HG02938 (cell line): ENCODE data around the gene LTF.
"Not testable (repeated sequence)": the region's sequence is repeated elsewhere in the genome, so short reads cannot be mapped to it uniquely, and the experiment has no call there.

Experiments
- ATAC-seq: cut with Tn5 transposase; IDR thresholded peaks from one replicate; pipeline ENCODE4 v1.9.1; 2021; ENCODE audit warnings: mild to moderate bottlenecking, moderate library complexity; ENCODE audit not compliant: unreplicated experiment

The LTF gene

DNA sequence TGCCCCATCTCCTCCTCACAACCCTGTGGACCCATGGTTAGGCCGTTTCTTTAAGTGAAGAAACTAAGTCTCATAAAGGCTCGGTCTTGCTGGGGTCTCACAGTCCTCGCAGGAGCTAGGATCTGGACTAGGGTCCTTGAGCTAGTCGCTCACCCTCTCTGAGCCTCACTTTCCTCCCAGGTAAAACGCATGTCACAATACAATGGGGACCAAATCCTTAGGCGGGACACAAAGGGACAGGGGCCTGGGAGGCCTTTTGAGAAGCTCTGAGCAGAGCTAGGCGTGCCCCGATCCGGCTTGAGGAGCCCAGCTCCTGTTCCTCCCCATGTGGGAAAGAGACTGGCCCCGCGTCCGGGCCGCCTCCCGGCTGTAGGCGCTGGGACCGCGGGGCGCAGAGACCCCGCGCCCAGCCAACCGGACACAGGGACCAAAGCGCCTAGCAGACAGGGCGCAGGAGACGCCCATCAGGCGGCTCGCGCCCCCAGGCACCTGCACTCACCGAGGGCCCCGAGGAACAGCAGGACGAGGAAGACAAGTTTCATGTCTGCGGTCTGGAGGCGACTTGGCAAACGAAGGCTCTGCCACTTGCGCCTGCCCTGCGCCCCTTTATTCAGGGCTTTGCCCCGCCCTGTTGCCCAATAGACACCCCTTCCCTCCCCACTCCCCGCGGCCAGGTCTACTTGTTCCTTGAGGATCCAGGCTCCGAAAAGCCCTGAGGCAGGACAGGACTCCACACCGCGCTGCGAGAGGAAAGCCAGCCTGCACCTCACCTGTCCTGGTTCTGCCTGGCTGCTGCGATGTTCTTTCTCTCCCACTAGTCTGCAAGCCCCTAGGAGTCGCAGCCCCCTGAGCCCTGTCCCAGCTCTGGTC lies at the start of gene LTF:
Gene LTF (minus strand): TSS at position 580 of the 870 bp plus-strand sequence. CDS start 38 bp downstream, at position 542.
- ATAC-seq, result no peak

- no peak for ATAC-seq
Observed at GRCh38 chr3:46512191-46512749, 47.6 kb upstream of the LTF start.

DNA sequence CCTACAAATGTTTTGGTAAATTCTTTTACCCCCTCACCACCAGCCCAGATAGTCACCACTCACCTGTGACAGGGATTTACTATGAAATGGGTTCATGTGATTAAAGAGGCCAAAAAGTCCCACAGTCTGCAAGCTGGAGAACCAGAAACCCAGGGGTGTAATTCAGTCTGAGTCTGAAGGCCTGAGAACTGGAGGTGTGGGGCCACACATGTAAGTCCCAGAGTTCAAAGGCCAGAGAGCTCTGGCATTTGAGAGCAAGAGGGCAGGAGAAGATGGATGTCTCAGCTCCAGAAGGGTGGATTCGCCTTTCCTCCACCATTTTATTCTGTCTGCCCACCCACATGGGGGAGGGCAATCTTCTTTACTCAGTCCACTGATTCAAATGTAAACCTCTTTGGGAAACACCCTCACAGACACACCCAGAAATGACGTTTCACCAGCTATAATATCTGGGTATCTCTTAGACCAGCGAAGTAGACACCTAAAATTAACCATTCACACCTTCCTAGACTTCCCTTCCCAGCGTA lies 45.0 kb upstream of the LTF start:
- no peak for ATAC-seq

GRCh38 chr3:46508850-46509591 lies 44.3 kb upstream of the LTF start:
- ATAC-seq, result no peak

GRCh38 chr3:46506526-46506925 lies 41.8 kb upstream of the LTF start:
- no peak for ATAC-seq

DNA sequence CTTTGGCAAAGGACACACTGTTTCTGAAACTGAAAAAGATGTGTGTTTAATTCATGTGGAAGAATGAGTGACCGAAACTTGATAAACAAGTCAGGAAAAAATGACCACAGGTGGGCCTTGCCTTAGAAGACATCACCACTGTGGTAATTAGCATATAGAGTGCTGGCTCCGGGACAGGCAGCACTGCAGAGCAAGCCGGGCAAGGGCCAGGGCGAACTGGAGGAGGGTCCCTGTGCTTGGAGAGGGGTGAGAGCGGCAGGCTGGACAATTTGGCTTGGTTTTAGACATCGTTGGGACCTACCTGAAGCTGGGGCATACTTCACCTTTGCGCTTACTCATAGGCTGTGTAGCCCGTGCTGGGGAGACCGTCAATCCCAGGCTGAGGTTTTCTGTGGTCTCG lies 41.2 kb upstream of the LTF start:
- ATAC-seq, result no peak

- ATAC-seq, result no peak
Observed at GRCh38 chr3:46504789-46505188, 40.1 kb upstream of the LTF start.

DNA sequence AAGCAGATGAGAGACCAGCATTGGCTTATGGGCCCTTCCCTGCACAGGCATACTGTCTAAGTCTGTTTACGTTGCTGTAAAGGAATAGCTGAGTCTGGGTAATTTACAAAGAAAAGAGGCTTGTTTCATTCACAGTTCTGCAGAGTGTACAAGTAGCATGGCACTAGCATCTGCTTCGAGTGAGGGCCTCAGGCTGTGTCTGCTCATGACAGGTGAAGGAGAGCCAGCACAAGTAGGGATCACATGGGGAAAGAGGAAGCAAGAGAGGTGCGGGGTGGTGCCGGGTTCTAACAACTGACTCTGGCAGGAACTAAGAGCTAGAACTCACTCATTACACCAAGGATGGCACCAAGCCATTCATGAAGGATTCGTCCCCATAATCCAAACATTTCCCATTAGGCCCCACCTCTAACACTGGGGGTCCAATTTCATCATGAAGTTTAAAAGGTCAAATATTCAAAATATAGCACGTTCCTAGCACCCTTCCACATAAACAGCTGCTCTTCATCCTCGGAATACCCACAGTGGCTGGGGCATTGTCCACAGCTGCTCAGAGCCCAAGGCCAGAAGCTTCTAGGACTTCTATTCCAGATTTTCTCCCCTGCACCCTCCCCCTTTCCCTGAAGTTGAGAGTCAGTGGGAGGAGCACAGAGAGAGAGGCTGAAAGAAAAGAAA lies 38.6 kb upstream of the LTF start:
- no peak for ATAC-seq

DNA sequence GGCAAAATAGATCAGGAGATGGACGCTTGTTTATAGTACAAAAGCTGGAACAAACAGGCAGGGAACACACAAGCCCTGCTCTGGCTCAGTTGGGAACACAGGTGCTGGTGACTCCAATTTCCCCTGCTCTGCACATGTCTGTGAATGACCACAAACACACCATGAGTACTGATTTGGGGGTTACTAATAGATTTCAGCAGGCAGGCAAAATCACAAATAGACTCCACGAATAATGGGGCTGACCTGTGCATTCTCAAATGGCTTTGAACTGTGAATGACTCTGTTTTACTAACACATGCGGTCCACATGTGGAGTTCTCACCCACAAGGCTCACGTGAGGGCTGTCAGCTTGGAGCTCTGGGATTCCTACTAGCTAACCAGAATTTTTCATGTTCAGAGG lies 37.0 kb upstream of the LTF start:
- no peak for ATAC-seq

DNA sequence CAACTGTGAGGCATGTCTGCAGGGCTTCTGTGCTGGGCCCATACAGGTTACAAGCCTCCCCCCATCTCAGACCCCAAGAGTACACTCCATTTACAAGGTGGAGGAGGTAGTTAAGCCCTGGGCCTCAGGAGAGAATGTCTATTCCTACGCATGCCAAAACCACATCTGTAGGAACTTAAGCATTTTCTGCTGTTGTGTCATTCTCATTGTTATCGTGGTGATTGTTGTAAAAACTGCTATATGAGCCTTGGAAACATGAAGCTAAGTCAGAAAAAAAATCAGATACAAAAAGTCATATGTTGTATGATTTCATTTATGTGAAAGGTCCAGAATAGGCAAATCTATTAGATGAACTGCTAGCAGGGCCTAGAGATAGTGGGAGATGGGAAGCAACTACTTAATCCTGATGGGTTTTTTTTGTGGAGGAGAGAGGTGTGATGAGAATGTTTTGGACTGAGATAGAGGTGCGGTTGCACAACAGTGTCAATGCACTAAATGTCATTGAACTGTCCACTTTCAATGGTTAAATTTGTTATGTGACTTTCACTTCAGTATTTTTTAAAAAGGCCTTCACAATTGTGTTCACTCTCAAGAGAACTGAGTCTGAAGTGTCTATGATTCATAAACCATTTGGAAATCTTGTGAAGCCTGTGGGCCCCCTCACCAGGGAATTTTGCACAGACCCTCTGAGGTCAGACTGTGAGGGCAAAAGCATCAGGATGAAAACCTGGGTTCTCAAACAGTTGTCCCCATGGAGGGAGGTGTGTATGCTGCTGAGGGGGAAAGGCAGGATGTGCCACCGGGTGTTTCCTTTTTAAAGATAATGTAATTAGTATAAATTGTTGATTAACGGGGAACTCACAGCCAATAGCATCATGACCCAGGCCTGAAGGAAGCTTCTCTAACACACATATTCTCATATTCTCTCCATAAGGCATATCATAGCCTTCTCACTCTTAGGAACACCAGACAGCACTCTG lies 36.2 kb upstream of the LTF start:
- no peak for ATAC-seq

DNA sequence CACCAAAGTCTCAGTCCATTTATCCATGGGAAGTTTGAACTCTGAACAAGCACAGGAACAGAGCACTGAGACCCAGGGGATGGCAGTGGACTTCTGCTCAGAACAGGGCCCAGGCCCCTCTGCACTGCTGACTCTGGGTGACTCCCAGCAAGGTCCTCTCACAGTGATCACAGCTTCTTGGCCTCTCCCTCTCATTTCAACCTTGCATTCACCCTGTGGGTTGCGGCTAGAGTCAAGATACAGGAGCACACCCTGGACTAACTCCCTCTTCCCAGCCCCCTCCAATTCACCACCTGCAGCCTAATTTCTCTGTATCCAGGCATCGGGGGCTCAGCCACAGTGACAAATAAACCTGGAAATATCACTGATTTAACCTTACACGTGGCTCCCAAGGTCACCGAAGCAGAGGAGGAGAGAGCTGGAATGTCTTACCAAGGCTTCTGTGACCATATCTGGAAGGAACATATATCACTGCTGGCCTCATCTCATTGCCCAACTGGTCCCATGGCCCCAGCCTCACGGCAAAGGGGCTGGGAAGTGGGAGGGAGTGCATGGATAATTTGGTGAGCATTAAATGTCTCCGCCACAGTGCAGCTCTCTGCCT lies 34.3 kb upstream of the LTF start:
- ATAC-seq, result no peak

GRCh38 chr3:46497556-46498265 lies 33.0 kb upstream of the LTF start, which contains the start of gene RTP3:
TSS of gene RTP3 (plus strand) at chr3:46497976. CDS start at chr3:46498063, 87 bp downstream.
- ATAC-seq, result no peak

- no peak for ATAC-seq
Observed at GRCh38 chr3:46496746-46497555, 32.2 kb upstream of the LTF start.

- no peak for ATAC-seq
Observed at GRCh38 chr3:46495901-46496456, 31.3 kb upstream of the LTF start.

DNA sequence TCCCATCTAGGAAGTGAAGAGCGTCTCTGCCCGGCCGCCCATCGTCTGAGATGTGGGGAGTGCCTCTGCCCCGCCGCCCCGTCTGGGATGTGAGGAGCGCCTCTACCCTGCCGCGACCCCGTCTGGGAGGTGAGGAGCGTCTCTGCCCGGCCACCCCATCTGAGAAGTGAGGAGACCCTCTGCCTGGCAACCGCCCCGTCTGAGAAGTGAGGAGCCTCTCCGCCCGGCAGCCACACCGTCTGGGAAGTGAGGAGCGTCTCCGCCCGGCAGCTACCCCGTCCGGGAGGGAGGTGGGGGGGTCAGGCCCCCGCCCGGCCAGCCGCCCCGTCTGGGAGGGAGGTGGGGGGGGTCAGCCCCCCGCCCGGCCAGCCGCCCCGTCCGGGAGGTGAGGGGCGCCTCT lies 29.8 kb upstream of the LTF start:
- not testable (repeated sequence) for ATAC-seq

- ATAC-seq, result no peak
Observed at GRCh38 chr3:46492890-46493547, 28.3 kb upstream of the LTF start.
